Heart right ventricle (tissue), 16 donors: Measurements from ENCODE around the gene TM7SF3. TPM values are rescaled to one million over a fixed set of nuclear protein-coding genes. Genes with fewer than 3 reads are reported as not detected.

Experiments used
- ATAC-seq, 8 donors: fragments of 200-7000 bp; cut with Tn5 transposase; one replicate each; pipeline ENCODE4 v1.9.1; 2020; ENCODE audit warnings: mild to moderate bottlenecking in 8 of 8, moderate library complexity in 8 of 8, moderate number of reproducible peaks in 1 of 8
- DNase-seq, 2 donors: peaks; one replicate each; pipeline ENCODE4 v3.0.0-alpha.2; 2020
- H3K27ac ChIP-seq, 10 donors: fragments of 200-600 bp; sonication (generic) in 2 of 10; one replicate each; pipeline versions ENCODE4 v1.5.0 to v1.8.0; 2020 to 2022; ENCODE audit warnings: mild to moderate bottlenecking in 3 of 10
- H3K27me3 ChIP-seq, 7 donors: fragments of 200-600 bp; one replicate each; pipeline ENCODE4 v1.8.0; 2021 to 2022; ENCODE audit warnings: mild to moderate bottlenecking in 2 of 7
- H3K36me3 ChIP-seq, 9 donors: fragments of 200-600 bp; sonication (generic) in 1 of 9; one replicate each; pipeline versions ENCODE4 v1.5.0 to v1.8.0; 2020 to 2022; ENCODE audit warnings: mild to moderate bottlenecking in 2 of 9
- H3K4me1 ChIP-seq, 9 donors: fragments of 200-600 bp; sonication (generic) in 1 of 9; one replicate each; pipeline versions ENCODE4 v1.5.0 to v1.8.0; 2020 to 2022; ENCODE audit warnings: mild to moderate bottlenecking in 4 of 9
- H3K4me3 ChIP-seq, 10 donors: fragments of 200-600 bp; sonication (generic) in 2 of 10; one replicate each; pipeline versions ENCODE4 v1.5.0 to v1.8.0; 2020 to 2022; ENCODE audit warnings: mild to moderate bottlenecking in 7 of 10, moderate library complexity in 2 of 10
- H3K9me3 ChIP-seq, 11 donors: fragments of 200-600 bp in 10 of 11; sonication (generic) in 2 of 11; one replicate each; pipeline versions ENCODE4 v1.5.0 to v1.8.0; 2013 to 2022; ENCODE audit warnings: mild to moderate bottlenecking in 2 of 11, control low read depth in 1 of 11, moderate library complexity in 1 of 11
- CTCF ChIP-seq, 9 donors: fragments of 200-600 bp; sonication (generic) in 2 of 9; IDR thresholded peaks; one replicate each; pipeline versions ENCODE4 v1.5.0 to v1.8.0; 2021 to 2022; ENCODE audit warnings: antibody characterized with exemption in 9 of 9, mild to moderate bottlenecking in 5 of 9, moderate library complexity in 1 of 9
- WGBS, 2 donors: extraction: QIAGEN DNeasy Blood & Tissue Kit; methylation state at CpG; one replicate each; pipeline ENCODE4 v1.1.7; 2013; ENCODE audit warnings: inconsistent platforms in 1 of 2; 5-methylcytosine and 5-hydroxymethylcytosine counted together
- intact Hi-C, 10 donors: fragments of 100-400 bp; cut with DNase I; formaldehyde crosslinking; loops; one replicate each; pipeline versions ENCODE4 v1.11.1 to v1.14.2; 2022
- polyA plus RNA-seq, 2 donors: library from polyadenylated mRNA; stranded (reverse); fragments of 200-250 nt; gene quantifications; one replicate each; pipeline ENCODE4 v1.2.3, GENCODE V29; 2013
- total RNA-seq, 10 donors: library from RNA; stranded (reverse); fragmentation: NEBNext Ultra II Directional in 3 of 10; extraction: Animal tissue kit (Norgen Biotek cat#: 25700) in 3 of 10; gene quantifications; one replicate each; pipeline versions ENCODE4 v1.2.1 to v1.2.4, GENCODE V29; 2021 to 2023
- donor health status: Arrhythmogenic right ventricular cardiomyopathy.
- donor health status: ischemic (EF 13 %, LVEDD 7.1; RV severe dilation, severe dysfunction).
- donor health status: healthy with polysubstance abuse.
- donor health status: DM: no; HTN: yes; CAD: no.
- donor health status: DM: no; HTN: no; CAD: no.
- donor health status: ischemic (EF 25% LVEDD 6.9; RV normal size, moderate dysfunction).
- donor health status: ischemic (EF 25% LVEDD 5.7; RV mildly dilated, moderate dysfunction).
- donor health status: healthy.
- donor health status: DM: yes; HTN: yes; CAD: no.
- donor health status: Ischemic cardiomyopathy.
- donor health status: ischemic (EF 35%, LVEDD 5.7; RV mildly dilated, moderate dysfunction).
- donor health status: nonischemic (EF 11% LVEDD 7.7; RV severe dilation, severe dysfunction).
- donor health status: DM: yes; HTN: yes; CAD: no.
- donor health status: PGD.
- donor health status: ischemic (EF 29% LVEDD 5.4; RV normal size, mild dysfunction).
- donor health status: nonischemic (EF 23%, LVEDD 6.1; RV moderate dilation, normal function).

TM7SF3 gene
- total and polyA plus RNA-seq, 12 donors = 8.6 to 29.3 (median 22.8) TPM

GRCh38 chr12:27031531-27031930 lies 17.3 kb upstream of the TM7SF3 start:
- no peak overlapping the region for H3K27ac ChIP-seq
- no peak for TF ChIP-seq CTCF (IDR thresholded peaks at IDR 0.05)
- no peaks in the 10 kb centered on the region for H3K4me1 ChIP-seq
- peaks cover 0 to 5% (median 0%) of the 10 kb centered on the region in 11 donors for H3K9me3 ChIP-seq
- no peak for DNase-seq
- intact Hi-C loops = no loop called here
- no peak overlapping the region for H3K4me3 ChIP-seq
- H3K36me3 ChIP-seq = peaks cover 0 to 87% (median 45%) of the 10 kb centered on the region in 9 donors
- no peak for ATAC-seq
- H3K27me3 ChIP-seq = no peaks in the 10 kb centered on the region
- 90 to 95% methylated on average over 3 of the region's 3 CpGs for WGBS, 2 donors

GRCh38 chr12:27026257-27026656 lies 12.1 kb upstream of the TM7SF3 start:
- Histone ChIP-seq H3K4me1 (peaks cover 6 to 33% (median 18%) of the 10 kb centered on the region in 9 donors), H3K27ac (no peak overlapping the region), H3K9me3 (no peaks in the 10 kb centered on the region), H3K4me3 (no peak overlapping the region), H3K36me3 (peaks cover 0 to 52% (median 24%) of the 10 kb centered on the region in 9 donors), H3K27me3 (no peaks in the 10 kb centered on the region)
- no peak for ATAC-seq
- intact Hi-C loops = loop anchor here in 2 of 10 donors (10.0 kb wide), 3 partner anchors 219 to 679 kb away; partner anchors contain the start of gene STK38L (in 1 of the 2)
- no peak for DNase-seq
- no peak for TF ChIP-seq CTCF (IDR thresholded peaks at IDR 0.05)

- no peak for ATAC-seq
- TF ChIP-seq CTCF (IDR thresholded peaks at IDR 0.05) = no peak
- H3K9me3 ChIP-seq = no peaks in the 10 kb centered on the region
- H3K4me3 ChIP-seq = no peak overlapping the region
- H3K27ac ChIP-seq = no peak overlapping the region
- no peak for DNase-seq
- WGBS, 2 donors = 67 to 78% methylated on average over 1 of the region's 1 CpG
- H3K4me1 ChIP-seq = peaks cover 6 to 34% (median 18%) of the 10 kb centered on the region in 9 donors
- intact Hi-C loops = loop anchor here in 2 of 10 donors (10.0 kb wide), 3 partner anchors 220 to 680 kb away; partner anchors contain the start of gene STK38L (in 1 of the 2)
- peaks cover 0 to 41% (median 14%) of the 10 kb centered on the region in 9 donors for H3K36me3 ChIP-seq
- H3K27me3 ChIP-seq = no peaks in the 10 kb centered on the region
Measured at GRCh38 chr12:27025116-27025515, 10.9 kb upstream of the TM7SF3 start.

GRCh38 chr12:27024291-27024690 lies 10.1 kb upstream of the TM7SF3 start:
- H3K4me3 ChIP-seq = peak overlapping the region in 2 of 10 donors; percentile 62 to 79
- WGBS, 2 donors = 46 to 53% methylated on average over 1 of the region's 1 CpG

More at GRCh38 chr12:27024291-27024690, 10.1 kb upstream of the TM7SF3 start:
- Histone ChIP-seq H3K9me3 (no peaks in the 10 kb centered on the region), H3K4me1 (peaks cover 6 to 34% (median 18%) of the 10 kb centered on the region in 9 donors), H3K36me3 (peaks cover 0 to 33% (median 8%) of the 10 kb centered on the region in 9 donors), H3K27me3 (no peaks in the 10 kb centered on the region), H3K27ac (no peak overlapping the region)
- ATAC-seq (no peak), DNase-seq (no peak)
- intact Hi-C loops = loop anchor here in 5 of 10 donors (5.0 to 10.0 kb wide), 5 partner anchors 118 to 681 kb away; partner anchors contain the start of gene STK38L (in 1 of the 5)
- no peak for TF ChIP-seq CTCF (IDR thresholded peaks at IDR 0.05)
